LHCN-M2 (cell line): Measurements from ENCODE around the gene SYN1. TPM values are rescaled to one million over a fixed set of nuclear protein-coding genes. Genes with fewer than 3 reads are reported as not detected.

Experiments
- DNase-seq: peaks from one replicate; pipeline ENCODE4 v3.0.0-alpha.2; 2012; ENCODE audit warnings: low read depth
- total RNA-seq: library from RNA; depleted of rRNA; stranded (reverse); fragments of >200 nt; gene quantifications from 2 replicates; pipeline ENCODE4 v1.2.3, GENCODE V29; 2014

Gene SYN1
- total RNA-seq, 1 experiment from 2014 or later, result 0.17 TPM

DNA sequence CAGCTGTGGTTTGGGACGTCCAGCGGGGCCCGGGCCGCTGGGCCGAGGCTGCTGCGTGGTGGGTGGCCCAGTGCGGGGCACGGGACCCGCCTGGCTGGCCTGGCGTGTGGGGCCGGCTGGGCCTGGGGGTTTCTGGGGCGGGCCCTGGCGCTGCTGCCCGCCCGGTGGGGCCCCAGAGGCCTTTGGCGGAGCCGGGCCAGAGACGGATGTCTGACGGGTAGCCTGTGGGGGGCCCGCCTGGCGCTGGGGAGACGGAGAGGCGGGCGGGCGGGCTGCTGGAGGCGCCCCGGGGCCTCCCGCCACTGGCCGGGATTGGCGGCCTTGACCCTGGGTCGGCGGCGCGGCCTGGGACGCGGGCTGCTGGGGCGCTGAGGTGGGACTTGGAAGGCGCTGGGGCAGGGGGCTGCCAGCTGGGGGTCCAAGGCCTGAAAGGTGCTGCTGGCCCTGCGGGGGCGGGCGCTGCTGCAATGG is 45.5 kb downstream of the SYN1 start:
- DNase-seq, result no peak

DNA sequence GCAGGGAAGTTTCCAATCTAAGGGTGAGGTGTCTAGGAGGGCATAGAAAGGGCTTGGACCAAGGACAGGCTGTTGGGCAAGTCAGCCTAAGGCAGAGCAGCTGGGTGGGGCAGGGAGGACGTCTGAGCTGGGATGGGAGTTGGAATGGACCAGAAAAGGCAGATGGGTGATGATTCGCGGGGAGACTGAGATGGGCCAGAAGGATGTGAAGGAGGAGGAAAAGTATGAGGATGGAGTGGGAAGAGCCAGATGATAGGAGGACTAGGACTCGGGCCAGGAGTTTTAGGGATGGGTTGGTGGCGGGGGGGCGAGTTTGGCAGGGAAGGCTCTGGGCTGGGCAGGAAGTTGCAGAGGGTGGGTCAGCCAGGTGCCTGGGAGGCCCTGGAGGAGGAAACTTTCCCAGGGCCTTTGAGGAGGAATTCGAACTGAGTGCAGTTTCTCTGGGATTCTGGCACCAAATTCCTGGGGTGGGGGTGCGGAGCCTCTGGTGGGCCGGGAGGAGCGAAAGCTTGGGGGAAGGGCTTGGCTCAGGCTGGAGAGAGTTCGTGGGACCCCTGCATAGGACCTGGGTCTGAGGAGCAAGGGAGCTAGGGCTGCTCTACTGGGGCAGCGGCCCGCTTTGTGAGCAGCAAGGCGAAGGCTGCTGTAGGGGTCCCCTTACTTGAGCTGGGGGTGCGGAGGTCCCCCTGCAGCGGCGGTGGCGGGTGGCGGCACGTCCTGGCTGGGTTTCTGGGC is 46.1 kb downstream of the SYN1 start:
- peak; percentile 31 for DNase-seq

DNA sequence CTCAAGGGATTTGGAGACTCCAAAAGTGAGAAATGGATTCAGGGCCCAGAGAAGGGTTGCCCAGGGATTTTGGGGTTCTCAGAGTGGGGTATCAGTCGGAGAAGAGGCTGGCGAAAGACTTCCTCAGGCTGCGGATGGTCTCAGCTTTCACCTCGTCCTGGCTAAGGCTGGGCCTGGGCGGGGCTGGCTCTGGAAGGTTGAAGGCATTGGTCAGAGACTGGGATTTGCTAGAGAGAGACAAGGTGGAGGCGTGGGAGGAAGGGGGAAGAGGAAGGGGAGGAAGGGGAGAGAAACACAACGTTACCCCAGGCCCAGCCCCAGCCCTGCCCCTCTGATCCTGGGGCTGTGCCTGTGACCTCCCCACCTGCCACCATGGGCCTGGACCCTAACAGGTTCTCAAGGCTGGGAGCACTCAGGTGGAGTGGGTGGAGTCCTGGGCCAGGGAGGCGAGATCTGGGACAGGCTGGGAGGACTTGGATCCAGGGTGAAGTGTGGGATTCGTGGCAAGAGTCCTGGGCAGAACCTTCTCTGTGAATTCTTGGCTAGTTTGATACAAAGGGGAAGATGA is 46.8 kb downstream of the SYN1 start:
- DNase-seq, result no peak

DNA sequence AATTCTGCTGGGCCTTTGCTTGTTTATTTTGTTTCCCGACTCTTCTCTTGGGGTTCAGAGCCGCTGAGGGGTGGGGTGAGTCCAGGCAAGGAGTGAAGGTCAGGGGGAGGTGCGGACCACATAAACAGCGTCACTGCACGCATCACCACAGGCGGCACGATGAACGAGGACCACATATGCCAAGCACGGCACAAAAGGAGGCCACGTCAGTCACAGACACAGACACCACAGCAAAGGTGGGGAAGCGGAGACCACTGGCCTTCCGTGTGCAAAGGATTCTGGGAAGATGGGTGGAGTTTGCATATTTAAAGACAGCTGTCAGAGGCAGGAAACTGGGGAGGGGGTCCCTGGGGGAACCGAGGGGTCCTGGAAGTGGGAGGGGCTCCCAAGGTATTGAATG is 47.8 kb downstream of the SYN1 start:
- no peak for DNase-seq

DNA sequence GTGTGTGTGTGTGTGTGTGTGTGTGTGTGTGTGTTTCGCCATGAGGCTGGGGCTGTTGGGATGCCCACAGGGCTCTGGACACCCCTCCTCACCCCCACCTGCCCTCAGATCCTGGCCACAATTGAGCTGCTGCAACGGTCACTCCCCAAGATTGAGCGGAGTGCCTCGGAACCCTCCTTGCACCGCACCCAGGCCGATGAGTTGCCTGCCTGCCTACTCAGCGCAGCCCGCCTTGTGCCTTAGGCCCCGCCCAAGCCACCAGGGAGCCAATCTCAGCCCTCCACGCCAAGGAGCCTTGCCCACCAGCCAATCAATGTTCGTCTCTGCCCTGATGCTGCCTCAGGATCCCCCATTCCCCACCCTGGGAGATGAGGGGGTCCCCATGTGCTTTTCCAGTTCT is 48.4 kb downstream of the SYN1 start:
- no peak for DNase-seq

DNA sequence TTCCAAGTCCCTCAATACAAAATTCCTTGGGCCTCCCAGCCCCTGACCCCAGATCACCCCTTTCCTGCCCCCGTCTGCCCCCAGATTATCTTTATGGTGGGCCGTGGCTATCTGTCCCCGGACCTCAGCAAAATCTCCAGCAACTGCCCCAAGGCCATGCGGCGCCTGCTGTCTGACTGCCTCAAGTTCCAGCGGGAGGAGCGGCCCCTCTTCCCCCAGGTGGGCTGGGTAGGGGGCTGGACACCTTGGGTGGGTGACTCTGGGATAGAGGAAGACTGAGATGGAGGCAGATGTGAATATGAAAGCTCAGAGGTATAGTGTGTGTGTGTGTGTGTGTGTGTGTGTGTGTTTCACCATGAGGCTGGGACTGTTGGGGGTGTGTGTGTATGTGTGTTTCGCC is 48.9 kb downstream of the SYN1 start:
- DNase-seq, result no peak

DNA sequence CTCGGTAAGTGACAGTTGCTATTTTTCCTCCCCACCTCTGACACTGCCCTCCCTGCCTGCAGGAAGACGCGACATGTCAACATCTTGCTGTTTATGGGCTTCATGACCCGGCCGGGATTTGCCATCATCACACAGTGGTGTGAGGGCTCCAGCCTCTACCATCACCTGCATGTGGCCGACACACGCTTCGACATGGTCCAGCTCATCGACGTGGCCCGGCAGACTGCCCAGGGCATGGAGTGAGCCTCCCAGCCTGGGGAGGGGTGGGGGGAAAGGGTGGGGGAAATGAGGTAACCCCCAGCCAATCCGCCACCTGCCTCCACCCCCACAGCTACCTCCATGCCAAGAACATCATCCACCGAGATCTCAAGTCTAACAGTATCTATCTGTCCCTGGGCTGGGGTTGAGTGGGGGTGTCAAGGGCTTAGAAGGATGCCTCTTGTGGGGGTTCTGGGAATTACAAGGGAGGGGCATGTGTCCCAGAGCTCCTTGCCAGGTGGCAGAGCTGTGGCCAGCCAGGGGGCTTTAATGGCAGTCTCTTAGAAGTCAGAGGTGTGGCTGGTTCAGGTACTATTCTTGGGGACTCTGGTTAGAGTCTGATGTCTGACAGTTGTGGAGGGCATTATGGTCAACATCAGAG is 50.9 kb downstream of the SYN1 start:
- peak; percentile 17 for DNase-seq

DNA sequence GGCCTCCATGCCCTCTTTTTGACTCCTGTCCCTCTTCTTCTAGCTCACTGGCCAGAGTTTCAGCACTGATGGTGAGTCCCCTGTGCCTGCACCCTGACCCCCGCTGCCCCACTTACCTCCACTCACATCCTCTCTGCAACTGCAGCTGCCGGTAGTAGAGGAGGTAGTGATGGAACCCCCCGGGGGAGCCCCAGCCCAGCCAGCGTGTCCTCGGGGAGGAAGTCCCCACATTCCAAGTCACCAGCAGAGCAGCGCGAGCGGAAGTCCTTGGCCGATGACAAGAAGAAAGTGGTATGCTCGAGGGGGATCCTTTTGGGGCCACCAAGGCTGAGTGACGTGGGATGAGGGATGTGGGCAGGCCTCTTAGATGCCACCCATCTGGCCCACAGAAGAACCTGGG is 52.8 kb downstream of the SYN1 start:
- no peak for DNase-seq

DNA sequence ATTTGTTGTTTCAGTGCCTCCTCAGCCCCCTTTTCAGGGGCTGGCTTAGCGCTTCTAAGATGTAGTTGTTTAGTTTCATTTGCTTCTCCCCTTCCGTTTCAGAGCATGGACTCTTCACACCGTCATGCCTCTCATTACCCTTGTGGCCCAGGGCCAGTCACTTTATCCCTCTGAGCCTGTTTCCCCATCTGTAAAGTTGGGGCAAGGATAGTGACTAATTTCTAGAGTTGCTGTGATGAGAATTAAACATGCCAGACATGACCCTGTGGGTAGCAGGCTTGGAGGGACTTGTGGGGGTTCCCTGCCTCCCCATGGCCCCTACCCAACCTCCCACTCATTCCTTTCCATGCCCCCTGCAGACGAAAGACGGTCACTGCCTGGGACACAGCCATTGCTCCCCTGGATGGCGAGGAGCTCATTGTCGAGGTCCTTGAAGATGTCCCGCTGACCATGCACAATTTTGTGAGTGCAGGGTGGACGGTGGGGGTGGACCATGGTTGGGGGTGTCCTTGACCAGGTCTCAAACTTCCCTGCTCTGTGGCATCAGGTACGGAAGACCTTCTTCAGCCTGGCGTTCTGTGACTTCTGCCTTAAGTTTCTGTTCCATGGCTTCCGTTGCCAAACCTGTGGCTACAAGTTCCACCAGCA is 55.1 kb downstream of the SYN1 start:
- DNase-seq, result no peak

DNA sequence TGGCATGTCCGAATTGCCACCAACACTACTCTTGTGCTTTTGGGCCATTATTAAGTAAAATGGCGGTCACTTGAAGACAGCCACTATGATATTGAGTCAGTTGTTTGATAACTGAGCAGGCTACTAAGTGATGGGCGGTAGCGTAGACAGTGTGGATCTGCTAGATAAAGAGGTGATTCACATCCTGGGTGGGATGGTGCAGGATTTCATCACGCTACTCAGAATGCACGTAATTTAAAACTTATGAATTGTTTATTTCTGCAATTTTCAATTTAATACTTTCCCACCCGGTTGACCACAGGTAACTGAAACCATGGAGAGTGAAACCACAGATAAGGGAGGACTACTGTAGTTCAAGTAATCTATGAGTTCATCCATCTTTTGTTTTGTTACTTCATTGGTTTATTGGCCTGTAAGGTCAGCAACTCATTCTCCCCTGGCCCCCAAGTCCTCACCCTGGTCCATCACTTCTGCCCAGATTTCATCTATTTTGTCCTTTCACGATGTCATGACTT is 55.8 kb downstream of the SYN1 start:
- peak; percentile 44 for DNase-seq

DNA sequence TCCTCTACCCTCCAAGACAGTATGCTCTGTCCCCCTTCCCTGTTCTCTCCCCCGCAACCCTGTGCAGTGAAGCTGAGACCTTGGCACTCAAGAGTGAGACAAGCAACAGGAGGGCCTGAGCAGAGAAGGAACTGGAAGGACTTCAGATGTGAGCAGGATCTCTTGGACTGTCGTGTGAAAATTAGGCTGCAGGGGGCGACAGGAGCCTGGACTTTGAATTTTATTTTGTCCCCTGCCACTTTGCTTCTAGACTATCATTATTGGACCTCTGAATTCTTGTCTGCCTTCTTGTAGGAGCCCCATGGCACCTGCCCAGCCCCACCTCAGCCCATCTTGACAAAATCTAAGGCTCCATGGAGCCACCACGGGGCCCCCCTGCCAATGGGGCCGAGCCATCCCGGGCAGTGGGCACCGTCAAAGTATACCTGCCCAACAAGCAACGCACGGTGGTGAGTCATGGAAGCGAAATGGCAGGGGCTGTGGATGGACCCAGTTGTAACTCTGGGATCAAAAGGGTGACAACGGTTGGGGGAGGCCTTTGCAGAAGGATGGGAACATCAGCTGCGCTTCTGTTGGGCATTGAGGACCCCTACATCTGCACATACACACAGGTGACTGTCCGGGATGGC is 56.9 kb downstream of the SYN1 start:
- DNase-seq, result peak; percentile 29

DNA sequence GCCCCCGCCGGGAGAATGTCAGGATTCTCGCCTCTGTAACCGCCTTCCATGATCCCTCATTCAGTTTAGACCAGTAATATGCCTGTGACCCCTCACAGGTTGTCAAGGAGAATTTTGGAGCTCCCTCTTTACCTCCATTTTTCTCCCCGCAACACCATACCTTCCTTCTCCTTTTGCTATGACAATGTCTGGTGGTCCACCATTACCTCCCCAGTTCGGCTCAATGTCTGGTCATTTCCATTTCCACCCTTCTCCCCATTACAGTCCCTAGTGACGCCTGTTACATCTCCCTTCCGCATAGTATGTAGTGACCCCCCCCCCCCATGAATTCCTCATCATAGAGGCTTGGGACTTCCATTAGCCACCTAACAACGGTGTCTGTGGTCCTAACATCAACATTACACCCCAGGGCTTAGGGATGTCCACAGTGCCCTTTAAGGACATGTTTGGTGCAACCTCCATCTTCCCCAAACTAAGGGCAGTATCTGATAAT is 58.0 kb downstream of the SYN1 start:
- no peak for DNase-seq

DNA sequence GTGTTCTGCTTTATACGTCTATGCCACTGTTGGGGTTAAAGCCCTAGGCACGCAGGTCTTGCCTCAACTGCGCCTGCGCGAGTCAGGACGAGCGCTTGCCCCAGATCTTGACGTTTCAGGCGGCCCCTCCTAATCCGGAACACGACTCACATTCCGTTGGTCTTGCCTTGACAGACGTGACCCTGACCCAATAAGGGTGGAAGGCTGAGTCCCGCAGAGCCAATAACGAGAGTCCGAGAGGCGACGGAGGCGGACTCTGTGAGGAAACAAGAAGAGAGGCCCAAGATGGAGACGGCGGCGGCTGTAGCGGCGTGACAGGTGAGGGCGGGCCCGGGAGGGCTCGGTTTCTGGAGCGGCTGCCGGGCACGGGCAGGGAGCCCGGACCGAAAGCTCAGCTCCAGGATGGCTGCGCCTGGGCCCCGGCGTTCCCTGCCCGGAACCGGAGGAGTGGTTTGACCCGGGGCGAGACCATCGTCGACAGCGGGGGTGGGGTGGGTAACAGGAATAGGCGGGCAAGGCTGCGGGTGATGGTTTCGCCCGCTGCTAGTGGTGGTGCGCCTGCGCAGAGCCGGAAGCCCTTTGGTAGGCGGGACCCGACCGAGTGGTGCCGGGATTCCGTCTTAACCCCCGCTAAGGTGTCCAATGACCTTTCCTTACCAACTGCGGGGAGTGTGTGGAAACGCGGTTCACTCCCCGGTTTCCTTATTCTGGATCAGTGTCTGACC is 58.6 kb downstream of the SYN1 start, which contains the start of gene ARAF:
Gene ARAF (plus strand): TSS at position 272 of the 725 bp plus-strand sequence. CDS start 1,763 bp downstream, outside the sequence.
- DNase-seq, result peak; percentile 99

DNA sequence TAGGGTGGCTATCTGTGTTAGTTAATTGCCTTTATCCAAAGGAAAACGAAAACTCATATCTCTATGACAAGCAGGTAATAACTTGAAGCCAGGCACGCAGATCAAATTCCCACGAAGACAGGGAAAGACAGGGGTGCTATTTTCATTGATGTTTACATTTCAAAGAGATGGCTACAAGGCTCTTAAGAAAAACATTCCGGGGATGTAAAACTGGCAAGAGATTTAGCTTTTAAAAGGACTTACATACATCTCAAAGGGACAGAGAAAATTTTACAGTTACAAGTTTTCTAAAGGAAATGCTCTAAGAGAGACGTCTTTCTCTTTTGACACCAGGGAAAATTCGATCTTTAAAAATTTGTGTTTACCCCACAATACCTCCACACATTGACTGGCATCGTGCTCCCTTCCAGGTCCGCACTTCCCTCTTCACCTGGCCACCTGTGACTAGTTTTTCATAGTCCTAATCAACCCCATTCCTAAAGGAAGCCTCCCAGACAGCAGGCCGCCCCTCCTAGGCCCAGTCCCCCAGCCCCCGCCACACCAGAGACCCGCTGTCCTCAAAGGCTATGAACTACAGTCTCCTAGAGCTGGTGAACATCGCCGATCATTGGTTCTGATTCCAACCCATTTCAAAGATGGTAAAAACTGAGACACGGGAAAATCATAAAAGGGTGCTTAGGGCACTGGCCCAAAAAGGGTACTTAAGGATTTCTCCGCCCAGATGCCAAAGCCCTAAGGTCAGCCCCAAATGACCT is 59.3 kb downstream of the SYN1 start:
- DNase-seq, result no peak

DNA sequence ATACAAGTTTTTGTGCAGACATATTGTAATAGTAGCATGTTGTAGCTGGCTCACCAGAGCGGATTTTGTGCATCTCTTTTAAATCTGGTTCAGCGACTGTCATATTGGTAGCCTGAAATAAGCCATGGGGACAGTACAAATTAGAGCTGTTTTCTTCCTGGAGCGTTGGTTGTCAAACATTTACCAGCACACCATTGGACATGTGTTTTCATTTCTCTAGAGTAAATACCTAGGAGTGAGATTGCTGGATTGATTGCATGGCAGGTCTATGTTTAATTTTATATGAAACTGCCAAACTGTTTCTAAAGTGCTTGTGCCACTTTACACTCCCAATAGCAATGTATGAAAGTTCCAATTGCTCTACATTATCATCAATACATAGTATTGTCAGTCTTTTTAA is 61.2 kb downstream of the SYN1 start:
- DNase-seq, result no peak

DNA sequence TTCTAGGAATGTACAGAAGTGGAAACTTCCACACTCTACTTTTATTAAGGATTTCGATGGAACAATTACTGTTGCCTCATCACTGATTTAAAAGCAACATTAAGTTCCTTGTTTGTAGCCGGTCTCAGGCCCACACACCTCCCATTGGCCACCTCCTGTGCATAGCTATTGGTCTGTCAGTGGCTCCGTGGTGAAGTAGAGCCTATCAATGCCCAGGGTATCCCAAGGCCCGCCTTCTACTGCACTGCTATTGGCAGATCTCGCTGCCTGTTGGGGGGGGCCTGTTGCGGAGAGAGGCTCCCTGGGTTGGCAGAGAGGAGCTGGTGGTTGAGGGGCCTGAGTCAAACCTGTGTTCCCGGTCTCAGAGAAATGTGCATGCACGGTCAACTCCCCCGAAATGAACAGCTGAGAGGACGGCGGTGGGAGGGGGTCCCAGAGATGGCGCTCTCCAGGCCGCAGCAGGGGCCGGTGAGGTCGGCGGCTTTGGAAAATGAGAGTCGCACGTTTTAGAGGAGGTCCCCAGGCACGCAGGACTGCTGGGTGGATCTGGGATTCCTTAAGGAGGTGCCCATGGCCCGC is 63.5 kb downstream of the SYN1 start:
- peak; percentile 91 for DNase-seq

DNA sequence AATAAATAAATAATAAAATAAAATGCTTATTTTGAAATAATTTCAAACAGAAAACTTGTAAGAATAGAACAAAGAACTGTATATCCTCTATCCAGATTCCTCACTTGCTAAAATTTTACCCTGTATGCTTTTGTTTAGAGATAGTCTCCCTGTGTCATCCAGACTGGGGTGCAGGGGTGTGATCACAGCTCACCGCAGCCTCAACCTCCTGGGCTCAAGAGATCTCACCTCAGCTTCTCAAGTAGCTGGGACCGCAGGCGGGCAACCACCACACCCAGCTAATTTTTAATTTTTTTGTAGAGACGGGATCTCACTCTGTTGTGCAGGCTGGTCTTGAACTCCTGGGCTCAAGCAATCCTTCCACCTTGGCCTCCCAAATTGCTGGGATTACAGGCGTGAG is 76.2 kb downstream of the SYN1 start:
- no peak for DNase-seq

DNA sequence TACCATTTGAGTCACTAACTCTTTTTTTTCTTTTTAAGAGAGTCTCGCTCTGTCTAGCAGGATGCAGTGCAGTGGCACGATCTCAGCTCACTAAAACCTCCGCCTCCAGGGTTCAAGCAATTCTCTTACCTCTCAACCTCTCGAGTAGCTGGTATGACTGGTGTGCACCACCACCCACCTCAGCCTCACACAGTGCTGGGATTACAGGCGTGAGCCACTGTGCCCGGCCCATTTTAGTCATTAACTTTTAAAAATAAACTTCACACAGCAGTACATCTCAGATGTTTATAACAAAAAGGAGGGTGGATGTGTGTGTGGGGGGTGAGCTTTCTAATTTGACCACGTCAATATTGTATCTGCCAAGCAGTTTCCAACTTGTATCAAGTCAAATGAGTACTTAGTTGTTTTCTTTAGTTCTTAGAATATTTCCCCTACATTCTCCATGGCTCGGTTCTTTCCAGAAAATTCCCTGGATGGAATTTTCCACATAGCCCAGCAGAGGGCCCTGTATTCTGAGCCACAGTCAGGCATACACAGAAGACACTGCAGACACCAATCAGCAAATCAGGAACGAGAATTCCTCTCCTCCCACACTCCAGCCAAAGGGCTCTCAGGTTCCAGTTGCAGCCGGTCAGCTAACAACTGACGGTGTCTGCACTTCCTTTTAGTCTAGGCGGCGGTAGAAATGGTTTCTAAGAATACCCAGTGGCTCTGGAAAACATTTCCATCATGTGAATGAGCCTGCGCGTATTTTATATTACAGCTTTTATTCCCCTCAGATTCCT is 78.7 kb downstream of the SYN1 start:
- DNase-seq, result peak; percentile 91

DNA sequence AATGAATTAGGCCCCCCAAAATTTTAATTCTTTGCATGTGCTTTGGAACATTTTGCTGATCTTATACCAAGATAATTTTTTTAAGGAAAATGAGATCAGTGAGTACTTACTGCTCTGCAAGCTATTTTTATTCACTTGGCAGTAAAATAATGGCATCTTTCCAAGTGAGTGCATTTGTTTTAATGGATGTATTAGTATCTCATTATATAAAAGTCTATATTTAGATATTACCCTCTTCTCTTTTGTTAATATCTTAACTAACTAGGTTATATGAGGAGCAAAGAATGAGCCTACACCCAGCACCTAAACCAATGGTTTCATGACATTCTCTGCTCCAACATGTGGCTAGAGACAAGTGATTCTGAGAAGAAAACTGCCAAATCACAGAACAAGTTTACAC is 79.8 kb downstream of the SYN1 start:
- DNase-seq, result no peak
